GM19397 (cell line): ENCODE measurements around the gene GRM5.
"Not testable (repeated sequence)": the region's sequence is repeated elsewhere in the genome, so short reads cannot be mapped to it uniquely, and the experiment has no call there.

Experiments
- ATAC-seq: cut with Tn5 transposase; IDR thresholded peaks from one replicate; pipeline ENCODE4 v1.9.1; 2021; ENCODE audit warnings: mild to moderate bottlenecking, moderate library complexity; ENCODE audit not compliant: unreplicated experiment

GRM5 gene

GRCh38 chr11:88843766-88844426 lies 221.9 kb downstream of the GRM5 start:
- ATAC-seq = not testable (repeated sequence)

- ATAC-seq = not testable (repeated sequence)
Observed at GRCh38 chr11:88838139-88838538, 227.6 kb downstream of the GRM5 start.

DNA sequence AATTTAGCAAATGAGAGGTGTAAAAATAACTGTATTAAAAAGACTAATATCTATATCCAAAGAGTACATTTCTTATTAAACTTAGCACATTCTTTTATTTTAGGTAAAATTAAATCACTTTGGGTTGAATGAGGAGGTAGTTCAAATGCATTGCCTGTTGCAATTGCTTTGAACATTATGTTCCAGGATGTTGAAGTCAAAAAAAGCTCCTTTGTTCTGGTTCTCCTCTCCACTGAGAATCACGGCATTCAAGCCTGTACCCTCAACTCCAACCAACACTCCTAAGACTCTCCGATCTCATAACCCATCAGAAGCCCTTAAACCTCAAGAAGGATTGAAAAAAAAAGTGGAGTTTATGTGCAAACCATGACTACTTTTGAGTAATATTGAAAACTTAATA lies 230.1 kb downstream of the GRM5 start:
- not testable (repeated sequence) for ATAC-seq

DNA sequence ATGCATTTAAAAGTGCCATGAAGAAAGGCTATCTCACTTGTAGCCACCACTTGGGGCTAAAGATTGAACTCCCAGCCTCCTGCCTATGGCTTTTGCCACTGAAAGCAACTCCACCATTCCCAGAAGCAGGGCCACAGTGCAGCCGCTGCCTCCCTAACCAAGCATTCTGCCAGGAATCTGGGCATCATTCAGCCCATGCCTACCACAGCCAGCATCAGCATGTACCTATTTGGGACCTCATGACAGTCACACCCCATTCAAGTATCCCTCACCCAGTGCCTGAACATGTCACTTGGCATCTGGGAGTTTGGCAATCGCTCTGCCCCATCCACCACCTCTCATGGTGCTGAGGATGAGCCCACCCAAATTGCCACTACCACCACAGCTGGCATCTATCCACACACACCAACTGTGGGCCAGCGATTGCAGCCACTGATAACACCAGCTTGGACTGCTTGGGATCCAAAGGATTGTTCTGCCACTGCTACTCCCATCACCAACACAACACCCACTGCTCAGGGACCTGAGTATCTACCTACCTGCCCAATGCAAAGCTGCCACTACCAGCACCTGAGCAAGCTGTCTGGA lies 234.4 kb downstream of the GRM5 start:
- no peak for ATAC-seq

- ATAC-seq = no peak
Observed at GRCh38 chr11:88827018-88827676, 238.6 kb downstream of the GRM5 start.

- no peak for ATAC-seq
Observed at GRCh38 chr11:88819616-88820015, 246.2 kb downstream of the GRM5 start.

GRCh38 chr11:88818978-88819377 lies 246.8 kb downstream of the GRM5 start:
- no peak for ATAC-seq

- ATAC-seq = no peak
Observed at GRCh38 chr11:88815505-88815904, 250.3 kb downstream of the GRM5 start.

DNA sequence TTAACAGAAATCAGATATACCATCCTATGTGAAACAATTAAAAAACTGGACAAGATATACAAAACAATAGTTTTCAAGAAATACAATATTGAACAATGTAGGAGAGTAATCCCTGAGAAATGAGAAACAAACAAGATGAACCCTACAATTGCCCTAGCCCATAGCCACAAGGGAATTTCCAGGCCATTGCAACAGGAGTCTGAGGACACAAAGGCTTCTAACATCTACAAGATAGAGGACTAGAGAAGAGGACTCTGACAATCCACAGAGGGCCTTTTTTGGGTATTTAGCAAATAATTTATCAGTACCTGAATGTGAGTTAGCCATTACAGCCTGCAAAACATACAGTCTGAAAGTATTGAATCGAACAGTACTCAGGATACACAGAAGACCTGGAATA lies 251.7 kb downstream of the GRM5 start:
- ATAC-seq = peak; percentile 47

- ATAC-seq = peak; percentile 87
Observed at GRCh38 chr11:88813233-88813915, 252.4 kb downstream of the GRM5 start.

DNA sequence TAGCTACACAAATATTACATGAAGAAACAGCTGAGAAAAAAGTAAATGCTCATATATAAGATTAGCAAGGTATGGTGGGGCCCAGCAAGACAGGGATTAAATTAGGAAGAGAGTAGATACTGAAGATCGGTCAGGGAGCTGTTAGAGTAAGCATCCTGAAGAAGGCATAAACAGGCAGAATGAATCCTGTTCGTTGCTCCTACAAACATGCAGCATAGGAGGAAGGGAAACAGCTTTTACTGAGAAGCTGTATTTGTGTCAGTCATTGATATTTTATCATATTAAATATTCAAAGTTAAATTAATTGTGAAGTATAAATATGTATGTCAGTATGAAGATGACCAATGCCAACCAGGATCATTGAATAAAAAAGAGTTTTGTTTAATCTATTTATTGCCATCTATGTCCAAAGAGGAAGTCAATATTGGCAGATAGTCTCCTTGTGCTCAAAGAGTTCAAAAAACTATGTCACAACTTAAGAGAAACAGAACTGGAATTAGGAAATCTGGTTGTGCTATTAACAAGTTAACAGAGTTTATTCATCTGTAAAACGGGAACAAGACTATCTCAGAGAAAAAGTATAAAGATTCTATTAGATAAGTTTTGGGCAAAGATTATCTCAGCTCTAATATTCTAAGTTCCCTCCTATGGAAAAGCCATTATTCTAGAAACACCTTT lies 255.2 kb downstream of the GRM5 start:
- no peak for ATAC-seq

- no peak for ATAC-seq
Observed at GRCh38 chr11:88809126-88809525, 256.7 kb downstream of the GRM5 start.

DNA sequence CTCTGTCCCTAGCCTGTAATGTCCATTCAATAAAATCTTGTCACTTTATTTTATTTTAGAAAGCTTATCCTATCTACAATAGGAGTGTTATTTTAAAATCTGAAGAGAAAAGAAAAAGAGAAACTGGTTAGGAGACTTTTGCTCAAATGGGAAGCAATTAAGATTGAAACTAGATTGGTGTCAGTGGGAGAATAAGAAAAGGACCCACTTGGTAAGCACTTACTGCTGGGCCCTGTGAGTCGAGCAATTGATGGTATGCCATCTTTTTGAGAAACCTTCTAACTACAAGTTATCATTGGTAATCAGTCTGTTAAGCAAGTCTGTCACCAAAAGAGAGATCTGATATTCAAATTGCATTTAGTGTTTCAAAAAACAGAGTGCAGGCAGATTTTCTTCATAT lies 258.4 kb downstream of the GRM5 start:
- ATAC-seq = no peak

DNA sequence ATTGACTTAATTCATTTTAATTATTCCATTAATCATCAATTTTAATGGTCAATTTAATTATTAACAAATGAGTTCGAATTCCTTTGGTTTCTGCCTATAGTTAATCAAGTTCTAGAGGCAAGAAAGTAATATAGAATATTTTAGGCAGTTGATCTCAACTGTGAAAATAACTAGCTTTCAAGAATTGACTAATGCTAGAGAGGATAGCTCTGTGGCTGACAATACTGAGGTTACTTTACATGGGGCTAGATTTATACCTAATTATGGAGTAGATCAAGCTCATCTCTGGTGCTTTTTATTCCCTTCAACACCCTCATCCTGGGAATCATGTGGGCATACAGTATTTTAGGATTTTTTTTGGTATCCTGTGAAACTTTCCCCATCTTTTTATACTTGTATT lies 259.4 kb downstream of the GRM5 start:
- ATAC-seq = no peak

DNA sequence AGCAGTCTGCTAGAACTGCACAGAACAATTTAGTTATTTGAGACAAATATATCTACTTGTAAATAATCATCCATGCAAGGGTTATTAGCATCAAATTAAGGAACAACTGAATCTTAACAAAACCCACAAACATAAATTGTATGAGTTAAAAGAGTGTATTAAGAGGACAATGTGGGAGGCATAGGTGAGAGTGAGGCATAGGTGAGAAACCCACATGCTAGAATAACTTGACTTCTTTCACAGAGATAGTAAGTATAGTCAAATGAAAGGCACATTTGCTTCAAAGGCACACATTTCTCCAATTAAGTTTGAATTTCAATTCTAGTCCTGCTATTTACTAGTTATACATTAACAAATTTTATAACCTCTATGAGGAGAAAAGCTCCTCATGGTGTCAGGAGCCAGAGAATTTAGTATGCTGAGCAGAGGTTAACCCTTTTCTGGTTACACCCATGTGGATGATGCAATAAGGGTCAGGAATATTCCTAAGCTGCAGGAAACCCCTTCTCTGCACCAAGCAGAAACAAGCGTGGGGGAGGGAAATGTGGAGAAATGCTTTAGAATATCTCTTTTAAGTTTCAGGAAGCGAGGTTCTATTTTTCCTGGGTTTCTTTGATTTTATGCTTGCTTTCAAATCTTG lies 264.2 kb downstream of the GRM5 start:
- ATAC-seq = no peak

DNA sequence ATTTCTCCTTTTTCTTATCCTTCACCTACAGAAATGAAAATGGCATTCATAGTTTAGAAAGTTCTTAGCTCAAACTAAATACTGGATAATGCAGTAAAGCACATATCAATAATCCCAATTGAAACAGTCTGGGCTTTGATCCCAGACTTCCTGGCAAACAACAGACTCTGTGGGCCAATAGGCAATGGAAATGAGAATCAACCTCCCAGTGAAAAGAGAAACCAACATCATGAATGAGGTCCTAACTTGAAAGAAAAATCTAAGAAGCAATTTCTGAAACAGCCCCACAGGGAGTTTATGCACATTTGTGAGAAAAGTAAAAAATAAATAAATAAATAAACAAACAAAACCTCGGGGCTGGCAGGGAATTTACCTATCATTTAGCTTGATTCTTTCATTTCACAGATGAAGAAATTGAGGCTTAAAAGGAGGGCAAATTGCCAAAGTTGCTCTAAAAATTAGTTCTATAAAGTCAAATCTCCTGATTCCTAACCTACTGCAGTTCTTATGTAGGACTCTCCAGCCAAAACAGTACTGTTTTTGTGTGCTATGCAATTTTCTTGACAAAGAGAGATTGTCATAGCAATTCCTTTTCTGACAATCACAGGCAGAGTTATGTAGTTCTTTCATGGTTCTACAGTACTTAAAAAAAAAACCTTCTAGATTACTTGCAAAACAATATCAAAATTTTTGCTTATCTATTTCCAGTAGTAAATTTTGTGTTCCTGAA lies 265.8 kb downstream of the GRM5 start:
- no peak for ATAC-seq

- ATAC-seq = no peak
Observed at GRCh38 chr11:88790182-88790581, 275.6 kb downstream of the GRM5 start.

DNA sequence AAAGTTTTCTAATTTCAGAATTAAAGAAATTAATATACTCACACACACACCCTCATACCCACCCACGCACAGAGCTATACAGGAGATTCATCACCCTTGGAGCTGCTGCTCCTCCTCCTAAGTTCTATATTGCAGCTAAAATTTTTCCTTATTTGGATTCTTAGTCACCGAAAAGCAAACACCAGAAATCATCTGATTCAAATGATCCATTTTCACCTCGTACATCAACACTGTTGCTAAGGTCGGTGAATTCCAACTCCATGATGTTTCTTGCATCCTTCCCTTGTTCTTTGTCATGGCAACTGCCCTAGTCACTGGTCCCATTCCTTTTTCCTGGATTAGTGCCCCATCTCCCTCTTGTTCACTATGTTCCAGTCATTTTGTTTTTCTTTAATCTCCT lies 286.2 kb downstream of the GRM5 start:
- ATAC-seq = no peak

GRCh38 chr11:88770475-88771079 lies 295.2 kb downstream of the GRM5 start:
- ATAC-seq = no peak

- ATAC-seq = no peak
Observed at GRCh38 chr11:88744140-88744539, 321.6 kb downstream of the GRM5 start.
